Suprapubic skin (tissue), 4 donors: ENCODE data around the gene MICB. TPM values are rescaled to one million over a fixed set of nuclear protein-coding genes. Genes with fewer than 3 reads are reported as not detected.

Source experiments
- DNase-seq, 2 donors: peaks; one replicate each; pipeline ENCODE4 v3.0.0-alpha.2; 2019; ENCODE audit warnings: low spot score in 2 of 2
- H3K27ac ChIP-seq: fragments of 200-600 bp; sonication (generic); one replicate; pipeline ENCODE4 v1.5.1; 2019
- H3K27me3 ChIP-seq: fragments of 200-600 bp; sonication (generic); one replicate; pipeline ENCODE4 v1.5.1; 2019
- H3K36me3 ChIP-seq: fragments of 200-600 bp; sonication (generic); one replicate; pipeline ENCODE4 v1.5.1; 2019
- H3K4me1 ChIP-seq: fragments of 200-600 bp; sonication (generic); one replicate; pipeline ENCODE4 v1.5.1; 2019
- H3K4me3 ChIP-seq: fragments of 200-600 bp; sonication (generic); one replicate; pipeline ENCODE4 v1.5.1; 2019; ENCODE audit warnings: mild to moderate bottlenecking
- H3K9me3 ChIP-seq: fragments of 200-600 bp; sonication (generic); one replicate; pipeline ENCODE4 v1.5.1; 2019
- CTCF ChIP-seq, 2 donors: fragments of 200-600 bp in 1 of 2; fragments of 450-650 bp in 1 of 2; sonication (generic) in 1 of 2; IDR thresholded peaks; one replicate each; pipeline ENCODE4 v1.5.1; 2016 to 2019; ENCODE audit warnings: antibody characterized with exemption in 2 of 2, mild to moderate bottlenecking in 1 of 2, moderate library complexity in 1 of 2
- EP300 ChIP-seq: sonication (generic); formaldehyde crosslinking; IDR thresholded peaks from one replicate; pipeline ENCODE4 v1.6.1; 2017; ENCODE audit warnings: antibody characterized with exemption
- POLR2A ChIP-seq, 2 donors: fragments of 450-650 bp; IDR thresholded peaks; one replicate each; pipeline ENCODE4 v1.6.1; 2017; ENCODE audit warnings: antibody characterized with exemption in 2 of 2, mild to moderate bottlenecking in 2 of 2, moderate library complexity in 2 of 2
- POLR2AphosphoS5 ChIP-seq, 3 donors: sonication (generic); formaldehyde crosslinking; IDR thresholded peaks; one replicate each; pipeline ENCODE4 v1.6.1; 2017; ENCODE audit warnings: antibody characterized with exemption in 3 of 3
- WGBS: methylation state at CpG from one replicate; pipeline ENCODE4 v1.1.5; 2018; 5-methylcytosine and 5-hydroxymethylcytosine counted together
- total RNA-seq, 4 donors: library from RNA; depleted of rRNA; stranded (reverse); fragments of >200 nt; gene quantifications; one replicate each; pipeline ENCODE4 v1.1.0, GENCODE V29; 2016

The MICB gene
- total RNA-seq, 4 donors from 2014 or later: 0.26 to 2.4 (median 2.1) TPM

GRCh38 chr6:31470801-31471200 lies 27.1 kb upstream of the MICB start:
- Histone ChIP-seq H3K27ac (no peak overlapping the region), H3K36me3 (no peaks in the 10 kb centered on the region), H3K4me1 (peaks cover 6% of the 10 kb centered on the region), H3K9me3 (no peaks in the 10 kb centered on the region), H3K27me3 (no peaks in the 10 kb centered on the region), H3K4me3 (no peak overlapping the region)
- 94% methylated on average over 2 of the region's 2 CpGs for WGBS
- no peak for DNase-seq
- TF ChIP-seq POLR2A (IDR thresholded peaks at IDR 0.05): no peak
- TF ChIP-seq EP300: no peak
- TF ChIP-seq POLR2AphosphoS5 (IDR thresholded peaks at IDR 0.05): no peak
- no peak for TF ChIP-seq CTCF (IDR thresholded peaks at IDR 0.05)

GRCh38 chr6:31471711-31472110 lies 26.2 kb upstream of the MICB start:
- no peak overlapping the region for H3K27ac ChIP-seq
- H3K4me3 ChIP-seq: no peak overlapping the region
- WGBS: 91% methylated on average over 2 of the region's 2 CpGs
- H3K36me3 ChIP-seq: no peaks in the 10 kb centered on the region
- H3K9me3 ChIP-seq: no peaks in the 10 kb centered on the region
- no peaks in the 10 kb centered on the region for H3K27me3 ChIP-seq
- peaks cover 6% of the 10 kb centered on the region for H3K4me1 ChIP-seq
- no peak for DNase-seq
- TF ChIP-seq POLR2A (IDR thresholded peaks at IDR 0.05) (no peak), EP300 (no peak), POLR2AphosphoS5 (IDR thresholded peaks at IDR 0.05) (no peak), CTCF (IDR thresholded peaks at IDR 0.05) (no peak)

GRCh38 chr6:31472259-31472658 lies 25.7 kb upstream of the MICB start:
- 68% methylated on average over 2 of the region's 2 CpGs for WGBS
- H3K27ac ChIP-seq: no peak overlapping the region

GRCh38 chr6:31473244-31473643 lies 24.7 kb upstream of the MICB start:
- H3K9me3 ChIP-seq: no peaks in the 10 kb centered on the region
- H3K27me3 ChIP-seq: no peaks in the 10 kb centered on the region
- DNase-seq: no peak
- WGBS: 80% methylated on average over 4 of the region's 4 CpGs
- no peak overlapping the region for H3K4me3 ChIP-seq
- no peak for TF ChIP-seq CTCF (IDR thresholded peaks at IDR 0.05)
- TF ChIP-seq POLR2A (IDR thresholded peaks at IDR 0.05): no peak
- TF ChIP-seq POLR2AphosphoS5 (IDR thresholded peaks at IDR 0.05): no peak
- TF ChIP-seq EP300: no peak
- no peaks in the 10 kb centered on the region for H3K36me3 ChIP-seq
- no peak overlapping the region for H3K27ac ChIP-seq
- peaks cover 6% of the 10 kb centered on the region for H3K4me1 ChIP-seq

More at GRCh38 chr6:31472259-31472658, 25.7 kb upstream of the MICB start:
- Histone ChIP-seq H3K4me1 (peaks cover 6% of the 10 kb centered on the region), H3K27me3 (no peaks in the 10 kb centered on the region), H3K4me3 (no peak overlapping the region), H3K9me3 (no peaks in the 10 kb centered on the region), H3K36me3 (no peaks in the 10 kb centered on the region)
- no peak for TF ChIP-seq POLR2A (IDR thresholded peaks at IDR 0.05)
- no peak for TF ChIP-seq CTCF (IDR thresholded peaks at IDR 0.05)
- no peak for TF ChIP-seq POLR2AphosphoS5 (IDR thresholded peaks at IDR 0.05)
- TF ChIP-seq EP300: no peak
- no peak for DNase-seq

GRCh38 chr6:31473780-31474761 lies 23.9 kb upstream of the MICB start:
- 68% methylated on average over 8 of the region's 8 CpGs for WGBS
- H3K4me3 ChIP-seq: no peak overlapping the region
- no peak overlapping the region for H3K27ac ChIP-seq
- DNase-seq: no peak
- no peaks in the 10 kb centered on the region for H3K27me3 ChIP-seq
- peaks cover 6% of the 10 kb centered on the region for H3K4me1 ChIP-seq
- no peaks in the 10 kb centered on the region for H3K9me3 ChIP-seq
- no peak for TF ChIP-seq POLR2A (IDR thresholded peaks at IDR 0.05)
- TF ChIP-seq EP300: no peak
- no peak for TF ChIP-seq CTCF (IDR thresholded peaks at IDR 0.05)
- TF ChIP-seq POLR2AphosphoS5 (IDR thresholded peaks at IDR 0.05): no peak
- H3K36me3 ChIP-seq: no peaks in the 10 kb centered on the region
